Testis (tissue), 2 donors: ENCODE data around the gene POLN.

Experiments
- CTCF ChIP-seq, 3 experiments: fragments of 450-650 bp in 2 of 3; fragments of 200-600 bp in 1 of 3; sonication (generic) in 1 of 3; IDR thresholded peaks; one replicate each; pipeline ENCODE4 v1.5.1; 2016 to 2019; ENCODE audit warnings: antibody characterized with exemption in 3 of 3, mild to moderate bottlenecking in 2 of 3, moderate library complexity in 1 of 3
- POLR2A ChIP-seq: fragments of 450-650 bp; IDR thresholded peaks from one replicate; pipeline ENCODE4 v1.6.1; 2017; ENCODE audit warnings: antibody characterized with exemption, mild to moderate bottlenecking, moderate library complexity

DNA sequence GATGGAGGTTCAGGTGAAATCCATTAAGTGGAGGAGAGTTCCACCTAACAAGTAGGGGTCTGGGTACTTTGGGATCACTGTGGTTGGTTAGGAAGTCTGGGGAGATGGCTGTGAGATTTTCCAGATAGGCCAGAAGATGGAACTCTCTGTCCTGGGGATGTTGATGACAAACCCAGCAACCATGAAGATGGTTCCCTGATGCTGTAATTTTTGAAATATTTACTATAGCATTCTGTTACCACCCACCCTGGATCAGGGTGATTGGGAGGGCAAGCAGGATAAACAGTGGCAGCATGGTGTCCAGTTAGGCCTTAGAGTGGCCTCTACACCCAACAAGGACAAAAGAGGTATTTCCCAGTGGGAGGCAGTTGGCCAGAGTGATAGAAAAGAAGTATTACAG, 217.2 kb downstream of the POLN start:
- TF ChIP-seq CTCF (IDR thresholded peaks at IDR 0.05) (no peak), POLR2A (no peak)
